Kidney epithelial cell (primary cell): ENCODE results near the gene SPAG5. TPM values are rescaled to one million over a fixed set of nuclear protein-coding genes. Genes with fewer than 3 reads are reported as not detected.
A peak's percentile ranks its signal among the peaks of the same experiment; 100 is the strongest.

Experiments used
- DNase-seq: peaks from one replicate; pipeline ENCODE4 v3.0.0-alpha.2; 2010; ENCODE audit warnings: low read depth
- H3K27me3 ChIP-seq: 2 replicates; pipeline ENCODE4 v1.6.0; 2011; ENCODE audit warnings: low read length; ENCODE audit not compliant: control insufficient read depth, insufficient read depth
- H3K36me3 ChIP-seq: 2 replicates; pipeline ENCODE4 v1.5.1; 2011; ENCODE audit warnings: low read length; ENCODE audit not compliant: control insufficient read depth, insufficient read depth
- H3K4me3 ChIP-seq: 2 replicates; pipeline ENCODE4 v1.5.1; 2011; ENCODE audit warnings: low read depth, mild to moderate bottlenecking, control low read depth, low read length
- CTCF ChIP-seq: IDR thresholded peaks from 2 replicates; pipeline ENCODE4 v1.5.1; 2011; ENCODE audit warnings: mild to moderate bottlenecking, moderate library complexity, low read length, control low read depth, inconsistent platforms; ENCODE audit not compliant: insufficient read depth, poor library complexity, severe bottlenecking
- total RNA-seq: library from RNA; depleted of rRNA; stranded (reverse); fragments of >200 nt; gene quantifications from 2 replicates; pipeline ENCODE4 v1.2.3, GENCODE V29; 2015

Gene SPAG5
- total RNA-seq, 1 donor from 2014 or later = 9.7 TPM

GRCh38 chr17:28563475-28563874, 35.4 kb downstream of the SPAG5 start:
- Histone ChIP-seq H3K27me3 (no peaks in the 10 kb centered on the region), H3K36me3 (peaks cover 3% of the 10 kb centered on the region), H3K4me3 (no peak overlapping the region)
- peak; percentile 69 for DNase-seq
- no peak for TF ChIP-seq CTCF

GRCh38 chr17:28555022-28555421, 43.8 kb downstream of the SPAG5 start:
- Histone ChIP-seq H3K36me3 (no peaks in the 10 kb centered on the region), H3K27me3 (no peaks in the 10 kb centered on the region), H3K4me3 (no peak overlapping the region)
- DNase-seq = no peak
- no peak for TF ChIP-seq CTCF

GRCh38 chr17:28554565-28554964, 44.3 kb downstream of the SPAG5 start:
- H3K4me3 ChIP-seq = no peak overlapping the region
- H3K27me3 ChIP-seq = no peaks in the 10 kb centered on the region
- TF ChIP-seq CTCF = peak; percentile 50
- DNase-seq = no peak
- no peaks in the 10 kb centered on the region for H3K36me3 ChIP-seq

- Histone ChIP-seq H3K27me3 (no peaks in the 10 kb centered on the region), H3K36me3 (no peaks in the 10 kb centered on the region), H3K4me3 (no peak overlapping the region)
- TF ChIP-seq CTCF = no peak
- DNase-seq = no peak
These were observed 45.8 kb downstream of the SPAG5 start for GRCh38 chr17:28553000-28553505.

- no peak for TF ChIP-seq CTCF
- Histone ChIP-seq H3K36me3 (no peaks in the 10 kb centered on the region), H3K27me3 (no peaks in the 10 kb centered on the region), H3K4me3 (peak within 1 kb of the TSS; percentile 73)
- DNase-seq = no peak
These were observed 46.4 kb downstream of the SPAG5 start, which contains the start of gene UNC119 for GRCh38 chr17:28552176-28552999. Gene UNC119, minus strand, starts transcription at chr17:28552624. Its CDS starts 67 bp downstream, at chr17:28552557.
